SU-DHL-6 (cell line): ENCODE results near the gene RBM25.

Source experiments
- H2AFZ ChIP-seq: fragments of 200-600 bp; sonication (generic); 2 replicates; pipeline ENCODE4 v1.6.1; 2014; ENCODE audit warnings: low read depth, mild to moderate bottlenecking, moderate library complexity, mixed read lengths, antibody characterized with exemption, low read length; ENCODE audit not compliant: severe bottlenecking
- H3F3A ChIP-seq: fragments of 200-600 bp; shearing (Covaris generic); 2 replicates; pipeline ENCODE4 v1.6.0; 2016; ENCODE audit warnings: antibody characterized with exemption, mild to moderate bottlenecking; ENCODE audit not compliant: insufficient read depth
- H3K27ac ChIP-seq: fragments of 200-600 bp; sonication (generic); 2 replicates; pipeline ENCODE4 v1.5.1; 2016; ENCODE audit warnings: low read depth, mild to moderate bottlenecking, low read length, moderate library complexity, mixed read lengths
- H3K27me3 ChIP-seq: fragments of 200-600 bp; sonication (generic), shearing (Covaris generic); 2 replicates; pipeline ENCODE4 v1.6.0; 2014; ENCODE audit warnings: mild to moderate bottlenecking, low read length
- H3K36me3 ChIP-seq: fragments of 200-600 bp; sonication (generic); 2 replicates; pipeline ENCODE4 v1.6.1; 2014; ENCODE audit warnings: mild to moderate bottlenecking, low read length, mixed read lengths
- H3K4me2 ChIP-seq: fragments of 300-600, 200-600 bp; shearing (Covaris generic), sonication (generic); 2 replicates; pipeline ENCODE4 v1.6.0; 2014; ENCODE audit warnings: low read length, low read depth, mild to moderate bottlenecking; ENCODE audit not compliant: poor library complexity, severe bottlenecking
- H3K4me3 ChIP-seq: fragments of 200-600 bp; sonication (generic); 2 replicates; pipeline ENCODE4 v1.5.1; 2014; ENCODE audit warnings: antibody characterized with exemption, low read length, mild to moderate bottlenecking, mixed read lengths; ENCODE audit not compliant: insufficient read depth, poor library complexity, severe bottlenecking
- H3K79me2 ChIP-seq: fragments of 200-600 bp; sonication (generic); 2 replicates; pipeline ENCODE4 v1.6.1; 2014; ENCODE audit warnings: mild to moderate bottlenecking, low read length, moderate library complexity; ENCODE audit not compliant: insufficient read depth
- H3K9ac ChIP-seq: fragments of 200-600 bp; sonication (generic); 2 replicates; pipeline ENCODE4 v1.7.0; 2014; ENCODE audit warnings: mild to moderate bottlenecking, low read length
- H3K9me2 ChIP-seq: fragments of 200-600 bp; sonication (generic); replicated peaks from 2 replicates; pipeline ENCODE4 v1.6.1; 2014; ENCODE audit warnings: low read length; ENCODE audit not compliant: insufficient read depth
- H3K9me3 ChIP-seq: fragments of 200-600 bp; sonication (generic); 2 replicates; pipeline ENCODE4 v1.6.1; 2014; ENCODE audit warnings: low read length, mixed read lengths; ENCODE audit not compliant: insufficient read depth
- H4K20me1 ChIP-seq: fragments of 200-600 bp; sonication (generic); 2 replicates; pipeline ENCODE4 v1.6.1; 2014; ENCODE audit warnings: low read depth, mild to moderate bottlenecking, antibody characterized with exemption, low read length, moderate library complexity, mixed read lengths
- EZH2phosphoT487 ChIP-seq: fragments of 200-600 bp; sonication (generic), shearing (Covaris generic); conservative IDR thresholded peaks from 2 replicates; pipeline ENCODE4 v1.6.1; 2018; ENCODE audit warnings: mild to moderate bottlenecking, antibody characterized with exemption, low read length, moderate library complexity, mixed read lengths
- TF ChIP-seq, protein P1 (sequence below): fragments of 200-600 bp; sonication (generic); IDR thresholded peaks from one replicate; pipeline ENCODE4 v1.5.1; 2017; ENCODE audit warnings: antibody characterized with exemption, mild to moderate bottlenecking, low read length, moderate library complexity; ENCODE audit not compliant: insufficient read depth, poor library complexity, severe bottlenecking

RBM25 gene

DNA sequence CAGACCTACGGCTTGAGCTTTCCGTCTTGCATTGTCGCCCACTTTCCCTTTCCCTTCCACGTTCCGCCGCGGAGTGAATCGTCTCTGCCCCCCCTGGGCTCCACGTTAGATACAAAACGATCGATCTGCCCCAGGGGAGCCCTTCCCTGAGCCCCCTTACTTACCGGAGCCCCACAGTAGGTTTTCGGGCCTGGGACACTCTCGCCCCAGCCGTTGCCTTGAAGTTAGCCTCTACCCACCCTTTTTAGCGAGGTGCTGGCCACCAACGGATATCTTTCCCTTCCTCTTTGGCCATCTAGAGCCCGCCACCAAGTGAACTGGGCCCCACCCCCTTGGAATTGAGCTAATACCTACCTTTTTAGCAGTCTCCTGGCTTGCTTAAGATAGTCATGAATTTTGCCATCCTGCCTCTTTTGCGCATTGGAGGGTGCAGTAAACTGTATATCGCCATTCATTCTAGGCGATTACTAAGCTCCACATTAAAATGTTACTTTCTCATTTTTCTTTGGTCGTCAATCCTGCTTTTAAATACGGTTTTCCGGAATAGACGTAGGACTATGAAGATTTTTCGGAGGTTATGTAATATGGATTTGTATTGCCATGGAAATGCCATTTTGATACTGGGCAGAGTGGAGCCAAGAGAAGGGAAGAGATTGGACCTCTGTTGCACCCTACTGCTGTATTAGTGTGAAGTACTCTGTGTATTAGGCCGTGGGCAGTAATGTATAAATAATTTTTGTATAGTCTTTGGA is 764 bp downstream of the RBM25 start:
- no peaks in the 10 kb centered on the region for H3K27me3 ChIP-seq
- peak overlapping the region; percentile 92 for H3K9ac ChIP-seq
- H4K20me1 ChIP-seq: peaks cover 20% of the 10 kb centered on the region; the same call in 1 of the 2 replicates
- H3K9me3 ChIP-seq: no peaks in the 10 kb centered on the region
- no peak overlapping the region for H2AFZ ChIP-seq
- H3K9me2 ChIP-seq: no peaks in the 10 kb centered on the region
- peaks cover 54% of the 10 kb centered on the region for H3K79me2 ChIP-seq
- TF ChIP-seq, protein P1, sequence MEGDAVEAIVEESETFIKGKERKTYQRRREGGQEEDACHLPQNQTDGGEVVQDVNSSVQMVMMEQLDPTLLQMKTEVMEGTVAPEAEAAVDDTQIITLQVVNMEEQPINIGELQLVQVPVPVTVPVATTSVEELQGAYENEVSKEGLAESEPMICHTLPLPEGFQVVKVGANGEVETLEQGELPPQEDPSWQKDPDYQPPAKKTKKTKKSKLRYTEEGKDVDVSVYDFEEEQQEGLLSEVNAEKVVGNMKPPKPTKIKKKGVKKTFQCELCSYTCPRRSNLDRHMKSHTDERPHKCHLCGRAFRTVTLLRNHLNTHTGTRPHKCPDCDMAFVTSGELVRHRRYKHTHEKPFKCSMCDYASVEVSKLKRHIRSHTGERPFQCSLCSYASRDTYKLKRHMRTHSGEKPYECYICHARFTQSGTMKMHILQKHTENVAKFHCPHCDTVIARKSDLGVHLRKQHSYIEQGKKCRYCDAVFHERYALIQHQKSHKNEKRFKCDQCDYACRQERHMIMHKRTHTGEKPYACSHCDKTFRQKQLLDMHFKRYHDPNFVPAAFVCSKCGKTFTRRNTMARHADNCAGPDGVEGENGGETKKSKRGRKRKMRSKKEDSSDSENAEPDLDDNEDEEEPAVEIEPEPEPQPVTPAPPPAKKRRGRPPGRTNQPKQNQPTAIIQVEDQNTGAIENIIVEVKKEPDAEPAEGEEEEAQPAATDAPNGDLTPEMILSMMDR: no peak
- TF ChIP-seq EZH2phosphoT487: no peak
- peaks cover 9% of the 10 kb centered on the region; the same call in 1 of the 2 replicates for H3K36me3 ChIP-seq
- peak overlapping the region; percentile 96 for H3K4me2 ChIP-seq
- H3K27ac ChIP-seq: peak overlapping the region; percentile 76
- H3K4me3 ChIP-seq: peak overlapping the region; percentile 92
- no peaks in the 10 kb centered on the region for H3F3A ChIP-seq

- no peaks in the 10 kb centered on the region for H3K9me3 ChIP-seq
- H3K4me2 ChIP-seq: no peak overlapping the region
- 0 out of 2 replicates have a peak, but pooled peaks cover 4% of the 10 kb centered on the region for H3F3A ChIP-seq
- no peak overlapping the region for H2AFZ ChIP-seq
- peaks cover 15% of the 10 kb centered on the region for H3K36me3 ChIP-seq
- H3K79me2 ChIP-seq: peaks cover 100% of the 10 kb centered on the region
- no peaks in the 10 kb centered on the region for H3K9me2 ChIP-seq
- no peak overlapping the region for H3K4me3 ChIP-seq
- H3K27ac ChIP-seq: no peak overlapping the region
- no peak overlapping the region for H3K9ac ChIP-seq
- H3K27me3 ChIP-seq: no peaks in the 10 kb centered on the region
- no peak for TF ChIP-seq EZH2phosphoT487
- TF ChIP-seq, protein P1: no peak
- peaks cover 21% of the 10 kb centered on the region for H4K20me1 ChIP-seq
Measured at GRCh38 chr14:73069585-73069984, 11.3 kb downstream of the RBM25 start.

- Histone ChIP-seq H4K20me1 (no peaks in the 10 kb centered on the region; the same call in 1 of the 2 replicates), H3K4me2 (no peak overlapping the region)
Measured at GRCh38 chr14:73091044-73091443, 32.7 kb downstream of the RBM25 start.

More at GRCh38 chr14:73091044-73091443, 32.7 kb downstream of the RBM25 start:
- Histone ChIP-seq H3K79me2 (peaks cover 39% of the 10 kb centered on the region), H3K9ac (no peak overlapping the region), H3K9me2 (no peaks in the 10 kb centered on the region), H3K36me3 (peaks cover 35% of the 10 kb centered on the region), H3F3A (peaks cover 4% of the 10 kb centered on the region; the same call in 1 of the 2 replicates), H3K4me3 (no peak overlapping the region), H3K27me3 (no peaks in the 10 kb centered on the region), H2AFZ (no peak overlapping the region), H3K27ac (no peak overlapping the region), H3K9me3 (no peaks in the 10 kb centered on the region)
- TF ChIP-seq EZH2phosphoT487: no peak
- TF ChIP-seq, protein P1: no peak
